Activated CD8-positive, alpha-beta memory T cell treated with anti-CD3 and anti-CD28 coated beads for 24 hours (primary cell): ENCODE data around the gene RTKN2.
A peak's percentile ranks its signal among the peaks of the same experiment; 100 is the strongest.

ENCODE experiments used
- DNase-seq: peaks from one replicate; pipeline ENCODE4 v3.0.0-alpha.2; 2020

Gene RTKN2

GRCh38 chr10:62214364-62214874, 54.2 kb downstream of the RTKN2 start:
- DNase-seq = no peak

GRCh38 chr10:62205750-62206399, 62.8 kb downstream of the RTKN2 start:
- no peak for DNase-seq

- DNase-seq = no peak
These were observed 69.1 kb downstream of the RTKN2 start for GRCh38 chr10:62199584-62199983.

GRCh38 chr10:62196528-62196927, 72.1 kb downstream of the RTKN2 start:
- no peak for DNase-seq

- no peak for DNase-seq
These were observed 73.0 kb downstream of the RTKN2 start for GRCh38 chr10:62195675-62195926.

GRCh38 chr10:62194924-62195674, 73.5 kb downstream of the RTKN2 start:
- DNase-seq = no peak

- DNase-seq = no peak
These were observed 75.2 kb downstream of the RTKN2 start for GRCh38 chr10:62193479-62193878.

GRCh38 chr10:62189131-62189530, 79.5 kb downstream of the RTKN2 start:
- no peak for DNase-seq

- no peak for DNase-seq
These were observed 80.5 kb downstream of the RTKN2 start for GRCh38 chr10:62188021-62188616.

- DNase-seq = no peak
These were observed 81.5 kb downstream of the RTKN2 start for GRCh38 chr10:62186999-62187675.

- DNase-seq = peak; percentile 71
These were observed 82.5 kb downstream of the RTKN2 start for GRCh38 chr10:62185919-62186692.

- no peak for DNase-seq
These were observed 84.5 kb downstream of the RTKN2 start for GRCh38 chr10:62183857-62184795.

GRCh38 chr10:62183442-62183841, 85.2 kb downstream of the RTKN2 start:
- DNase-seq = no peak

GRCh38 chr10:62182595-62182994, 86.0 kb downstream of the RTKN2 start:
- no peak for DNase-seq

GRCh38 chr10:62182171-62182570, 86.5 kb downstream of the RTKN2 start:
- no peak for DNase-seq

GRCh38 chr10:62180677-62181076, 88.0 kb downstream of the RTKN2 start:
- no peak for DNase-seq

- no peak for DNase-seq
These were observed 90.1 kb downstream of the RTKN2 start for GRCh38 chr10:62178568-62178967.

GRCh38 chr10:62177111-62177510, 91.5 kb downstream of the RTKN2 start:
- DNase-seq = no peak

GRCh38 chr10:62175251-62175650, 93.4 kb downstream of the RTKN2 start:
- DNase-seq = no peak

- no peak for DNase-seq
These were observed 96.2 kb downstream of the RTKN2 start for GRCh38 chr10:62172465-62172864.

- DNase-seq = no peak
These were observed 96.9 kb downstream of the RTKN2 start for GRCh38 chr10:62171791-62172190.

GRCh38 chr10:62170732-62171131, 97.9 kb downstream of the RTKN2 start:
- no peak for DNase-seq
